NT2/D1 (cell line): Measurements from ENCODE around the gene SYNPO.

Source experiments
- SUZ12 ChIP-seq: IDR thresholded peaks from 2 replicates; pipeline ENCODE4 v1.6.1; 2011; ENCODE audit not compliant: insufficient read length, insufficient read depth; ENCODE audit errors: extremely low read depth
- ZNF274 ChIP-seq: IDR thresholded peaks from 2 replicates; pipeline ENCODE4 v1.6.1; 2011; ENCODE audit warnings: mild to moderate bottlenecking, low read depth, low read length

DNA sequence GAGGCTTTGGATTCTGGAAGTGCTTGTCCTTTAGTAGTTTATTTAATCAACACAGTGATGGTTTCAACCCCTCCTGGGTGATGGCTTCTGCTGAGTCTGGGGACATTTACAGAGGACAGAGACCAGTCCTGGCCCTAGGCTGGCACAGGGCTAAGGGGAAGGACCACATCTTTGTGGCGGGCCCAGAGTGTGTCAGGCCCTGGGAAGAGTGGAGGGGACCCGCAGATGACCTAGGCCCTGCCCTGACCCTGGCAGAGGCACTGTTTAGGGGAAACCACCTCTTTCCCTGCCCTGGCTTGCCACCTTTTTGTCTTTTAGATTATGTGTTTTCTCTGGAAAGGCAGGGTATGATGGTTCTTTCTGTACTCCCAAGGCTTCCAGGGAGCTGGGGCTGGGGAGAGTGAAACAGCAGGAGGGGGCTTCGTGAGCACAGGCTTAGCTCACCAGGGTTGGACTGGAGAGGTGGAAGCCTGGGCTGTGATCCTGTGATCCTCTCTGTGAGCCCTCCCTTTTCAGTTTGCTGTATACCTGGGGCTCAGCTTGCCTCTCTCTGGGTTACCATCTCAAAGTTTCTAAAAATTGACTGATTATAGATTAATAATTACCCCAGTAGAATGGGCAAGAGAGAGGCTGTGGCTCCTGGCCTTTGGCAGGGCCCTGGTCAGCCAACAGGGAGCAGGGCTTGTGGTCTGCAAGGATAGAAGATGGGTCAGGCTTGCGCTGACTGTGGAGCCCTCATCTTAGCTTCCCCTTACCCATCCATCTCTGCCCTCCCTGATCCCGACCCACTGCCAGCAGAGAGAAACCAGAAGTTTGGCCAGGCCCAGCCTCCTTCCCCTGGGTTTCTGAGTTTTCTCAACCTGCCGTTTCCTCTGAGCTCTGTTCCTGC is 1.7 kb upstream of the SYNPO start:
- no peak for TF ChIP-seq ZNF274
- TF ChIP-seq SUZ12: no peak
